ENCODE measurements around the gene NRXN3.

DNA sequence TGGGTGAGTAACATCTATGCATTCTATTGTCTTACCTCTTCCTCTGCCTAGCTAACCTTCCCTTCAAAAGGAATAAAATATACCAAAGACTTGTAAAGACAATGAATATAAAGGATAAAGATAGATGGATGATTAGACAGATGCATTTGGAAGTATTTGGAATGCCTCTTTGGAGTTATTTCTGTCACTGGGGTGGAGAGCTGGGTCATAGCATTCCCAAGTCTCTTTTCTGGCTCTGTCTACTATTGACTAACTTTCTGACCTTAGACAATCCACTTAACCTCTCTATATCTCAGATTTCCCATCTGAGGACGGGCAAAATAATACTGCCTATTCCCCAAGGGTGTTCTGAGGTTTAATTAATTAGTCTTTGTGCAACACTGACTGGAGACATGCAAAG lies 1523.8 kb downstream of the NRXN3 start:
- TF ChIP-seq RAD21 (IDR thresholded peaks at IDR 0.05): no peak
- no peak for TF ChIP-seq CTCF (IDR thresholded peaks at IDR 0.05; ENCODE audit: low read depth, low read length, missing input control)
- no peak for TF ChIP-seq HNF4A (conservative IDR thresholded peaks at IDR 0.05)
- no peak for TF ChIP-seq TAF1 (conservative IDR thresholded peaks at IDR 0.05)
- TF ChIP-seq, protein P1, sequence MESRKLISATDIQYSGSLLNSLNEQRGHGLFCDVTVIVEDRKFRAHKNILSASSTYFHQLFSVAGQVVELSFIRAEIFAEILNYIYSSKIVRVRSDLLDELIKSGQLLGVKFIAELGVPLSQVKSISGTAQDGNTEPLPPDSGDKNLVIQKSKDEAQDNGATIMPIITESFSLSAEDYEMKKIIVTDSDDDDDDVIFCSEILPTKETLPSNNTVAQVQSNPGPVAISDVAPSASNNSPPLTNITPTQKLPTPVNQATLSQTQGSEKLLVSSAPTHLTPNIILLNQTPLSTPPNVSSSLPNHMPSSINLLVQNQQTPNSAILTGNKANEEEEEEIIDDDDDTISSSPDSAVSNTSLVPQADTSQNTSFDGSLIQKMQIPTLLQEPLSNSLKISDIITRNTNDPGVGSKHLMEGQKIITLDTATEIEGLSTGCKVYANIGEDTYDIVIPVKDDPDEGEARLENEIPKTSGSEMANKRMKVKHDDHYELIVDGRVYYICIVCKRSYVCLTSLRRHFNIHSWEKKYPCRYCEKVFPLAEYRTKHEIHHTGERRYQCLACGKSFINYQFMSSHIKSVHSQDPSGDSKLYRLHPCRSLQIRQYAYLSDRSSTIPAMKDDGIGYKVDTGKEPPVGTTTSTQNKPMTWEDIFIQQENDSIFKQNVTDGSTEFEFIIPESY (IDR thresholded peaks at IDR 0.05): no peak
- no peak for TF ChIP-seq MAX (IDR thresholded peaks at IDR 0.05)
- TF ChIP-seq, protein P2, sequence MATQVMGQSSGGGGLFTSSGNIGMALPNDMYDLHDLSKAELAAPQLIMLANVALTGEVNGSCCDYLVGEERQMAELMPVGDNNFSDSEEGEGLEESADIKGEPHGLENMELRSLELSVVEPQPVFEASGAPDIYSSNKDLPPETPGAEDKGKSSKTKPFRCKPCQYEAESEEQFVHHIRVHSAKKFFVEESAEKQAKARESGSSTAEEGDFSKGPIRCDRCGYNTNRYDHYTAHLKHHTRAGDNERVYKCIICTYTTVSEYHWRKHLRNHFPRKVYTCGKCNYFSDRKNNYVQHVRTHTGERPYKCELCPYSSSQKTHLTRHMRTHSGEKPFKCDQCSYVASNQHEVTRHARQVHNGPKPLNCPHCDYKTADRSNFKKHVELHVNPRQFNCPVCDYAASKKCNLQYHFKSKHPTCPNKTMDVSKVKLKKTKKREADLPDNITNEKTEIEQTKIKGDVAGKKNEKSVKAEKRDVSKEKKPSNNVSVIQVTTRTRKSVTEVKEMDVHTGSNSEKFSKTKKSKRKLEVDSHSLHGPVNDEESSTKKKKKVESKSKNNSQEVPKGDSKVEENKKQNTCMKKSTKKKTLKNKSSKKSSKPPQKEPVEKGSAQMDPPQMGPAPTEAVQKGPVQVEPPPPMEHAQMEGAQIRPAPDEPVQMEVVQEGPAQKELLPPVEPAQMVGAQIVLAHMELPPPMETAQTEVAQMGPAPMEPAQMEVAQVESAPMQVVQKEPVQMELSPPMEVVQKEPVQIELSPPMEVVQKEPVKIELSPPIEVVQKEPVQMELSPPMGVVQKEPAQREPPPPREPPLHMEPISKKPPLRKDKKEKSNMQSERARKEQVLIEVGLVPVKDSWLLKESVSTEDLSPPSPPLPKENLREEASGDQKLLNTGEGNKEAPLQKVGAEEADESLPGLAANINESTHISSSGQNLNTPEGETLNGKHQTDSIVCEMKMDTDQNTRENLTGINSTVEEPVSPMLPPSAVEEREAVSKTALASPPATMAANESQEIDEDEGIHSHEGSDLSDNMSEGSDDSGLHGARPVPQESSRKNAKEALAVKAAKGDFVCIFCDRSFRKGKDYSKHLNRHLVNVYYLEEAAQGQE (IDR thresholded peaks at IDR 0.05): no peak
- TF ChIP-seq JUND (IDR thresholded peaks at IDR 0.05): no peak
- TF ChIP-seq EGR1 (IDR thresholded peaks at IDR 0.05; ENCODE audit: low read depth in 2 of 2): no peak
- no peak for TF ChIP-seq YY1 (IDR thresholded peaks at IDR 0.05)
- no peak for TF ChIP-seq GABPA (IDR thresholded peaks at IDR 0.05 in 1 of 2, conservative IDR thresholded peaks at IDR 0.05 in 1 of 2)
- TF ChIP-seq FOXA1 (IDR thresholded peaks at IDR 0.05): no peak
